Measurements from ENCODE around the gene IL19.
"Not testable (repeated sequence)": the region's sequence is repeated elsewhere in the genome, so short reads cannot be mapped to it uniquely, and the experiment has no call there.

Gene IL19

DNA sequence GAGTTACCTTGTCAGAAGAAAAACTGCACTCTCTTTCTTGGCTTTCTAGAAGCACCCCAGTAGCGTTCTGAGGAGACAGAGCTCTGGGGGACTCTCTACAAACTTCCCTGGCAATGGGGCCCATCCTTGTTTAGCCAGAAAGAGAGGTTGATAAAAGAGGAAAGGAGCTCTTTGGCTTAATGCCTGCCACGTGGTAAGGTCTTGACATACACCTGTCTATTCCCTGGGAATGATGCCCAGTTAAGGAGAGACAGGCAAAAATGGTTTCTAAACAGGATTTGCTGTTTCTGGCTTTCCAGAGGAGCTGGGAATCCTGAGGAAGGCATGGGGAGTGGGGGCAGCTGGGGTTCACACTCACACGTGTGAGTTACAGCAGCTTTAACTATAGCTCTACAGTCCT, 64.6 kb downstream of the IL19 start:
- DNase-seq = no peak

DNA sequence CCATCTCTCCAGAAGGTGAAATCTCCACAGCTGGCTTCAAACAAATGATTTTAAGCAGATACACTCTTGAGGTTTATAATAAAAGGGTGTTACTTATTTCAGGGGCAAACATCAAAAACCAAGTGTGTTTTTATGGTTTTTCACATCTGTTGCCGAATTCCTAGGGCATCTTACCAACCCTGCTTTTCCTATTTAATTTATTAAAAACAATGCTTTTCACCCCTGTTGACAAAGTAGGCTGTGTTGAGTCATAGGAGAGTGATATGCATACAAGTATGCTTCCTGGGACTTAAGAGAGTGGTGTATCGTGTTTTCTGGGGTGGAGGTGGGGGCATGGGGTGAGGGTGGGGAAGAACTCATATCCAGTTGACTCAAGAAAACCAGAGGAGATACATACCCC, 65.5 kb downstream of the IL19 start:
- no peak for DNase-seq

GRCh38 chr1:206839006-206839560, 68.5 kb downstream of the IL19 start:
- no peak for DNase-seq

DNA sequence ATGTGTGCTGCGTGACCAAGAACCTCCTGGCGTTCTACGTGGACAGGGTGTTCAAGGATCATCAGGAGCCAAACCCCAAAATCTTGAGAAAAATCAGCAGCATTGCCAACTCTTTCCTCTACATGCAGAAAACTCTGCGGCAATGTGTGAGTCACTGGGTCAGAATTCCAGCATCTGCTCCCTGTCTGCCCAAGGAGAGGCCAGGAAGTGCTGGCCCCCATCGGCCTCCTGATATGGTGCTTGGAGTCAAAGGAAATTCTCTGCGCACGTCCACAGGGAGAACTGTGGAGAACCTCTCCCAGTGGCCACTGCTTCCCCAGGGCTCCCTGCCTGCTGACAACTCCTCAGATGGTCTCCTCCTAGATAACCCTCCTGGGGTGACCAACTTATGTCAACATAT, 69.3 kb downstream of the IL19 start:
- DNase-seq = no peak

- no peak for DNase-seq
Observed at GRCh38 chr1:206841609-206842323, 71.2 kb downstream of the IL19 start.

- no peak for DNase-seq
Observed at GRCh38 chr1:206842854-206843253, 72.3 kb downstream of the IL19 start.

DNA sequence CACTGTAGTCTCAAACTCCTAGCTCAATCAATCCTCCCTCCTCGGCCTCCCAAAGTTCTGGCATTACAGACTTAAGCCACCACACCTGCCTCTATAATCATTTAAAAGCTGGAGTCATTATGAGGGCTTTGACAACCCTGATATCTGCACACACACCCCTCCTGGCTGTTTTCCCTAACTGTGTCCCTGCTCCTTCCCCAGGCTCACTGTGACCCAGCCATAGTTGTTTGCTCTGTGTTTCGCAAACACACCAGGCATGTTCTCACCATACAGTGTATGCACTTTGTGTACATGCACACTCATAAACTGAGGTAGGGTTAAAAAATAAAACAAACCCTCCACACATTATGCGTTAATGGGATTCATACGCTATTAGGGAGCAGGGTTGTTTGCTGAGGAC, 73.1 kb downstream of the IL19 start:
- no peak for DNase-seq

DNA sequence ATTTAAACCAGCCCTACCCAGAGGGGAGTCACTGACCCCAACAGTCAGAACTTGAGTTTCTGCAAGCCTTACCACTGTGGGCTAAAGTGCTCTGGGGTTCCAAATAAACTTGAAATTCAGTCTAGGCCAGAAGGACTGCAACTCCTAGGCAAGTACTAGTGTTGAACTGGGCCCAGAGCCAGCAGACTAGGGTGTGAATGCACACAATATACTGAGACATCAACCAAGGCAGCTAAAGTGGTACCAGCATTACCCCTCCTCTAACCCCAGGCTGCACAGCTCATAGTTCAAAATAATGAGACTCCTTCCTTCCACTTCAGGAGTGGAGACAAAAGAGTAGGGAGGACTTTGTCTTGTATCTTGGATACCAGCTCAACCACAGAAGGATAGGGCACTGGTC, 75.9 kb downstream of the IL19 start:
- DNase-seq = no peak

- DNase-seq = no peak
Observed at GRCh38 chr1:206847337-206847834, 76.8 kb downstream of the IL19 start.

- DNase-seq = no peak
Observed at GRCh38 chr1:206847946-206848345, 77.4 kb downstream of the IL19 start.

DNA sequence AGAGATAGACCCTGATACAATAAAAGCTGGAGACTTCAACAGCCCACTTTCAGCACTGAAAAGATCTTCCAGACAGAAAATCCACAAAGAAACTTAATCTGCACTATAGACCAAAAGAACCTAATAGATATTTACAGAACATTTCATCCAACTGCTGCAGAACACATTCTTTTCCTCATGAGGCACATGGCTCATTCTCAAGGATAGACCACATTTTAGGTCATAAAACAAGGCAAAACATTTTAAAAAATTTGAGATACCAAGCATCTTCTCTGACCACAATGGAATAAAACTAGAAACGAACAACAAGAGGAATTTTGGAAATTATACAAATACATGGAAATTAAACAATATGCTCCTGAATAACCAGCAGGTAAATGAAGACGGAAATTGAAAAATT, 79.8 kb downstream of the IL19 start:
- DNase-seq = no peak

DNA sequence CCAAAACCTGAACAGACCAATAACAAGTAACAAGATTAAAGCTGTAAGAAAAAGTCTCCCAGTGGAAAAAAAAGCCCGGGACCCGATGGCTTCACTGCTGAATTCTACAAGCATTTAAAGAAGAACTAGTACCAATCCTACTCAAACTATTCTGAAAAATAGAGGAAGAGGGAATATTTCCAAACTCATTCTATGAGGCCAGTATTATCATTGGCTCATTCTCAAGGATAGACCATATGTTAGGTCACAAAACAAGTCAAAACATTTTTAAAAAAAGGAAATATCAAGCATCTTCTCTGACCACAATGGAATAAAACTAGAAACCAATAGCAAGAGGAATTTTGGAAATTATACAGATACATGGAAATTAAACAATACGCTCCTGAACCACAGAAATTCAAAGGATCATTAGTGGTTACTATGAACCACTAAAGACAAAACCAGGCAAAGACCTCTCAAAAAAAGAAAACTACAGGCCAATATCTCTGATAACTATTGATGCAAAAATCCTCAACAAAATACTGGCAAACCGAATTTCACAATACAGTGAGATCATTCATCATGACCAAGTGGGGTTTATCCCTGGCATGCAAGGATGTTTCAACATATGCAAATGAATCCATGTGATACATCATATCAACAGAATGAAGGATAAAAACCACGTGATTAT, 80.9 kb downstream of the IL19 start:
- DNase-seq = no peak

DNA sequence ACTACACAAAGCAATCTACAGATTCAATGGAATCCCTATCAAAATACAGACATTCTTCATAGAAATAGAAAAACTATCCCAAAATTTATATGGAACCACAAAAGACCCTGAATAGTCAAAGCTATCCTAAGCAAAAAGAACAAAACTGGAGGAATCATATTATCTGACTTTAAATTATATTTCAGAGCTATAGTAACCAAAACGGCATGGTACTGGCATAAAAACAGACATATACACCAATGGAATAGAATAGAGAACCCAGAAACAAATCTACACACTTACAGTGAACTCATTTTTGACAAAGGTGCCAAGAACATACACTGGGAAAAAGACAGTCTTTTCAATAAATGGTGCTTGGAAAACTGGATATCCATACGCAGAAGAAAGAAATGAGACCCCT, 82.1 kb downstream of the IL19 start:
- DNase-seq = not testable (repeated sequence)

- DNase-seq = not testable (repeated sequence)
Observed at GRCh38 chr1:206853696-206854095, 83.1 kb downstream of the IL19 start.

DNA sequence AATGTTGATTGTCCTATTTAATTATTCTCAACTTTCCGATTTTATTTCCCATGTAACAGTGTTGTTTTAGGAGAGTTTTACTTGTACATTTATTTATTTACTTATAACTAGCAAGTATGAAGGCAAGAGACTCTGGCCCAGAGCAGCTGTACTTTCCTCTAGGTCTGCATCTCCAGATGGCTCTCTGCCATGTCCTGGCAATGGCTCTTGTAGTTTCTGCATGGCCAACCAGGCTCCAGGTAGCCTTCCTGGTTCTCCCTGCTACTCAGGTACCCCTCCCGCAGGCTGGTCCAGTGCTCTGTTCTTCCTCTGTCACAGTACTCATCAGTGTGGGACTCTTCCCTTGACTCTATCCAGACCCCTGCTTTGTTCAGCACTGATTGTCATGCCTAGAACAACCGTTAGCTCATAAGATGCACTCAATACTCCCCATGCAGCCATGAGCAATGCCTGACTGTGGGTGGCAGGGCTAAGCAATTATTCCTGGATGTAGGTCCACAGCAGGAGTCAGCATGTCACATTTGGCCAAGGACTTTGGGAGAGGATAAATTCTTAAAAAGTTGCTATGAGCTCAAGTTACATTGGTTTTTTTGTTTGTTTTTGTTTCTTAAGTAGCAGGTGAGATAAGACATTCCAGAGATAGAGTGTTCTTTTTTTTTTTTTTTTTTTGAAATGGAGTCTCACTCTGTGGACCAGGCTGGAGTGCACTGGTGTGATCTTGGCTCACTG, 84.0 kb downstream of the IL19 start:
- no peak for DNase-seq

- no peak for DNase-seq
Observed at GRCh38 chr1:206855859-206856258, 85.3 kb downstream of the IL19 start.

GRCh38 chr1:206856674-206857464, 86.3 kb downstream of the IL19 start:
- peak in 1 of 2 donors; percentile 24 for DNase-seq

GRCh38 chr1:206859082-206859521, 88.5 kb downstream of the IL19 start:
- peak in 1 of 2 donors; percentile 6 for DNase-seq

- DNase-seq = no peak
Observed at GRCh38 chr1:206860165-206860564, 89.6 kb downstream of the IL19 start.

DNA sequence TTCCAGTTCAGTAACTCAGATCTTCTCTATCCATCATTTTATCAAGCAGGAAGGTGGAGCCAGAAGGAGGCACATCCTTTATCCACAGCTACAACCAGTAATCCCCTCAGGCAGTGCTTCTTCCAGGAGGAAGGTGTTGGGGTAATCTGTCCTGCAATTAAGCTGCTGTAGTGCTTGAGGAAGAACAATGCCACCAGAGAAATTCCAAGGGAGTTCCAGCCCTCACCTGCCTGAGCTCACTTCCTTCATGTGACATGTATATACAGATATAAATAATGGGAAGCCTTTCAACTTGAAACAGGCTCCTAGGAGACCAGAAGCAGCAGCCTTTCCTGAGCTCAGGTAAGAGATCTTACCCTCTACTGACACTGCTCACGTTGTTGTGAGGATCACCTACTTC, 92.7 kb downstream of the IL19 start:
- no peak for DNase-seq

GRCh38 chr1:206864939-206865671, 94.5 kb downstream of the IL19 start, which contains the start of gene IL20:
IL20 (plus strand) TSS chr1:206865623; CDS start chr1:206865853, 230 bp downstream.
- DNase-seq = peak; percentile 83 to 89

- no peak for DNase-seq
Observed at GRCh38 chr1:206866062-206866461, 95.5 kb downstream of the IL19 start.
